Adipocyte (in vitro differentiated cells): ENCODE measurements around the gene THSD7B.

Experiments used
- DNase-seq: peaks from one replicate; pipeline ENCODE4 v3.0.0-alpha.2; 2015; ENCODE audit warnings: low read depth
- H3K27me3 ChIP-seq: replicated peaks from 2 replicates; pipeline ENCODE4 v1.7.0; 2013; ENCODE audit warnings: mild to moderate bottlenecking, low read length, moderate library complexity; ENCODE audit not compliant: control insufficient read depth, insufficient read depth
- H3K36me3 ChIP-seq: 2 replicates; pipeline ENCODE4 v1.7.0; 2013; ENCODE audit warnings: low read length, mild to moderate bottlenecking, moderate library complexity; ENCODE audit not compliant: control insufficient read depth, insufficient read depth, severe bottlenecking
- H3K4me1 ChIP-seq: 2 replicates; pipeline ENCODE4 v1.7.0; 2013; ENCODE audit warnings: mild to moderate bottlenecking, low read length, moderate library complexity; ENCODE audit not compliant: control insufficient read depth, insufficient read depth
- H3K4me3 ChIP-seq: 2 replicates; pipeline ENCODE4 v1.7.0; 2013; ENCODE audit warnings: mild to moderate bottlenecking, low read length, moderate library complexity
- H3K9ac ChIP-seq: 2 replicates; pipeline ENCODE4 v1.7.0; 2013; ENCODE audit warnings: mild to moderate bottlenecking, low read length, moderate library complexity
- H3K9me3 ChIP-seq: 2 replicates; pipeline ENCODE4 v1.7.0; 2013; ENCODE audit warnings: mild to moderate bottlenecking, low read length, moderate library complexity; ENCODE audit not compliant: control insufficient read depth

The THSD7B gene

DNA sequence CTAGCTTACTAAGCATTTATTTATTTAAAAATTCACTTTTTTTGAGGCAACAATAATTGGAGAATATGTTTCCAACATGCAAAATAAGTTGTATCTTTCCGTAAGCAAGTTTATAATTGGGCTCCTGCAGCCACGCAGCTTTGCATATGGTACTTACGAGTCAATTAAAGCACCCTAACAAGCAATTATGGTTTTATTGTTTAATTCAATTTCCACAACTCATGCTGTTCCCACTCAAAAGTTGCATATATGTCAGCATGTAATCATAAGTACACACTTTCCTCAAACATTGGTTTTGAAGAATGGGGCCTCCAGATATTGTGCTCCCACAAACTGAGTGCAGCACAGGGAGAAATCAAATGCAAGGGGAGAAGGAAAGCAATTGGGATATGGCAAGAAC, 613.8 kb downstream of the THSD7B start:
- DNase-seq = no peak
- no peaks in the 10 kb centered on the region for H3K36me3 ChIP-seq
- H3K9ac ChIP-seq = no peak overlapping the region
- H3K4me3 ChIP-seq = no peak overlapping the region
- no peaks in the 10 kb centered on the region for H3K27me3 ChIP-seq
- H3K4me1 ChIP-seq = no peaks in the 10 kb centered on the region
- peaks cover 4% of the 10 kb centered on the region for H3K9me3 ChIP-seq

DNA sequence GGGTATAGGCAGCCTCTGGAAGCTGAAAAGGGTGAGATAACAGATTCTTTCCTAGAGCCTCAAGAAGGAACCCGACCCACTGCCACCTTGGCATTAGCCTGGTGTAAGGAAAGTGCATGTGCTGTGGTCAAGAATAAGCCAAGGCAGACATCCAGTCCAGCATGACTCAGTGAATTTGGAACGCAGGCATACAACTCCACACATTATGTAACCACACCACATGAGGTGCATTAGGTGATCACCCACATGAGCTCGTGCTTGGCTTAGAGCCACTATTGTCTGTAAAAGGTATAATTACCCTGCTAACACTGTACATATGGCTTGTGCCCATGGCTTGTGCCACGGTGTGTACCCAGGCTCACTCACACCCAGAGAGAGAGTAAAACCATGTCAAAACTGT, 615.3 kb downstream of the THSD7B start:
- H3K27me3 ChIP-seq = no peaks in the 10 kb centered on the region
- no peak overlapping the region for H3K4me3 ChIP-seq
- H3K4me1 ChIP-seq = no peaks in the 10 kb centered on the region
- no peak for DNase-seq
- no peak overlapping the region for H3K9ac ChIP-seq
- no peaks in the 10 kb centered on the region for H3K36me3 ChIP-seq
- H3K9me3 ChIP-seq = peaks cover 4% of the 10 kb centered on the region

DNA sequence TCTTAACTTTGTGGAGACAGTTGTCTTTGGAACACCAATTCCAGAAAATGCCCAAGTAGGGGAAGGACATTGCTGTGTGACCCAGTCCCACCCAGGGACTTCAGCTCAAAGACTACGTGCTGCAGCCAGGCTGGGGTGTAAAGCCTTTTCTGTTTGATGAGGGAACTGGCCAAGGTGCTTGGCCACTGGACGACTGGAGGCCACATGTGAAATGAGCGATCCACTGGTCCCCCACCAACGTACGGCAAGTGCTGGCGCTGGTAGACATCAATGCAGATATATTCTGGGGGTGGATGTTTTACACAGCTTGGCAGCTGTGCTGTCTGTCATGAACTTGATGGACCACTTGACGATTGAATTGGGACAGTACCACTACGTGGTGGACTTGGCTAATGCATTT, 616.4 kb downstream of the THSD7B start:
- no peaks in the 10 kb centered on the region for H3K27me3 ChIP-seq
- no peaks in the 10 kb centered on the region for H3K4me1 ChIP-seq

DNA sequence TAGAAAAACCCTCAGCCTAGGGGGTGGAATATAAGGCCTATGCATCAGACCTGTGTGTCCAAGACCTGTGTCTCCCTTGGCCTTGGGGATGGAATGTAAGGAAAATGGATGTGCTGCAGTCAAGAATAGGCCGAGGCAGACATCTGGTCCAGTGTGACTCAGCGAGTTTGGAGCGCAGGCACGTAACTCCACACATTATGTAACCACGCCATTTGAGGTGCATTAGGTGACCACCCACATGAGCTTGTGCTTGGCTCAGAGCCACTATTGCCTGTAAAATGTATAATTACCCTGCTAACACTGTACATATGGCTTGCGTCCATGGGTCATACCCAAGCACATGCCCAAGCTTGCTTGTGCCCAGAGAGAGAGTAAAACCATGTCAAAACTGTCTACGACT, 618.0 kb downstream of the THSD7B start:
- Histone ChIP-seq H3K9me3 (peaks cover 4% of the 10 kb centered on the region), H3K4me3 (no peak overlapping the region), H3K4me1 (no peaks in the 10 kb centered on the region), H3K27me3 (no peaks in the 10 kb centered on the region), H3K9ac (no peak overlapping the region), H3K36me3 (no peaks in the 10 kb centered on the region)
- no peak for DNase-seq

More for the DNA sequence above, 616.4 kb downstream of the THSD7B start:
- no peak overlapping the region for H3K9ac ChIP-seq
- no peaks in the 10 kb centered on the region for H3K36me3 ChIP-seq
- peaks cover 4% of the 10 kb centered on the region for H3K9me3 ChIP-seq
- no peak for DNase-seq
- H3K4me3 ChIP-seq = no peak overlapping the region

DNA sequence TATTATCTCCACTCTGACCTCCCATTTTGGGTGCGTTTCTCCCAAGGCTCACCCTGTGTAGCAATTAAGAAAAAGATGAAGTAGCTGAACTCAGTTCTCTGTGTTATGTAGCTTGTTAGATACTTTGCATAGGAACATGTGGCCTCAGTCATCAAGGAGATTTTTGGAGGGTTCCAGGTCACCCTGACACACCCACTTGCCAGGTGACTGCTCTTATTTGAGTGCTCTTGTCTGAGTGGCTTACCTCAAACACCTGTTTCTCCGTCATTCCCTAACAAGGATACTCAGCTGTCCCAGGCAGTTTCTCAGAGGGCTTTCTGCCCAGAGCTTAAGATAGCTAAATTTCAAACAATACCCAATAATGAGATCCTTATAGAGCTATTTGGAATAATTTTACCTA, 621.7 kb downstream of the THSD7B start:
- H3K36me3 ChIP-seq = no peaks in the 10 kb centered on the region
- no peak overlapping the region for H3K9ac ChIP-seq

DNA sequence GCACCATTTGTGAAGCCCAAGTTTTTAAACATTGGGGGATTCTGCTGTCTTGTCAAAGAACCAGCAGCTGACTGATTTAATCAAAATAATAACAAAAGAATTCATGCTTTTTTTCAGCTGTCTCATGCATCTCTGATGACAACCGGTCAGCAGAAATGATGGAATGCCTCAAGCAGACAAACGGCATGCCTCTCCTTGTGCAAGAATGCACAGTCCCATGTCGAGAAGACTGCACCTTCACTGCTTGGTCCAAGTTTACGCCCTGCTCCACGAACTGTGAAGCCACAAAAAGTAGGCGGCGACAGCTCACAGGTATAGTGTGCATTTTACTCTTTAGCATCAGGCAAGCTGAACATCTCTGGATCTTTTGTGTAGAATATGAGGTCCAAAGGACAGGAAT, 640.2 kb downstream of the THSD7B start:
- no peaks in the 10 kb centered on the region for H3K27me3 ChIP-seq
- H3K9ac ChIP-seq = no peak overlapping the region
- H3K9me3 ChIP-seq = no peaks in the 10 kb centered on the region
- no peak overlapping the region for H3K4me3 ChIP-seq
- no peaks in the 10 kb centered on the region for H3K4me1 ChIP-seq
- no peak for DNase-seq
- H3K36me3 ChIP-seq = no peaks in the 10 kb centered on the region

More for the DNA sequence above, 621.7 kb downstream of the THSD7B start:
- no peak overlapping the region for H3K4me3 ChIP-seq
- H3K27me3 ChIP-seq = no peaks in the 10 kb centered on the region
- H3K9me3 ChIP-seq = peaks cover 4% of the 10 kb centered on the region
- H3K4me1 ChIP-seq = no peaks in the 10 kb centered on the region
- no peak for DNase-seq

DNA sequence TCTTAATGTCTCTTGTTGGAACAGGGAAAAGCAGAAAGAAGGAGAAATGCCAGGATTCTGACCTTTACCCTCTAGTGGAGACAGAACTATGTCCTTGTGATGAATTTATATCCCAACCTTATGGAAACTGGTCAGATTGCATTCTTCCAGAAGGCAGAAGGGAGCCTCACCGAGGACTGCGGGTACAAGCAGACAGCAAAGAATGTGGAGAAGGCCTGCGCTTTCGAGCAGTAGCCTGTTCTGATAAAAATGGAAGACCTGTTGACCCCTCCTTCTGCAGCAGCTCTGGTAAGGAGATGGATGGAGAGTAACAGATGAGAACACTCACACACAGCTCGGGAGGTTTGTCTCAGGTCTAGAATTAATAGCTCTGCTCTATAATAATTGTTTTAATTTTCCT, 646.2 kb downstream of the THSD7B start:
- H3K4me3 ChIP-seq = no peak overlapping the region
- H3K27me3 ChIP-seq = no peaks in the 10 kb centered on the region
- H3K9me3 ChIP-seq = no peaks in the 10 kb centered on the region
- no peaks in the 10 kb centered on the region for H3K36me3 ChIP-seq
- no peaks in the 10 kb centered on the region for H3K4me1 ChIP-seq
- H3K9ac ChIP-seq = no peak overlapping the region
- DNase-seq = no peak

DNA sequence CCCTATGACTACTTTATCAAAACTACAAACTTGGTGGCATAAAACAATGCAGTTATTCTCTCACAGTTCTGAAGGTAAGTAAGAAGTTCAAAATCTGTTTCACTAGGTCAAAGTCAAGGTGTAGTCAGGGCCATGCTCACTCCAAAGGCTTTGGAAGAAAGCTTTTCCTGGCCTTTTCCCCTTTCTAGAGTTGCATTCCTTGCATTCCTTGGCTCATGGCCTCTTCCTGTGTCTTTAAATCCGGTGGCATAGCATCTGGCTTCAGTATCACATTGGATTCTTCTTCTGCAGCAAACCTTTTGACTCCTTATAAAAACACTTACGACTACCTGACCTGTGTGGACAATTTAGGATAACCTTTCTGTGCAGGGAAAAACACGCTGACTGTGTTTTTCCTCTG, 655.4 kb downstream of the THSD7B start:
- H3K4me3 ChIP-seq = no peak overlapping the region
- no peak for DNase-seq
- H3K36me3 ChIP-seq = no peaks in the 10 kb centered on the region

DNA sequence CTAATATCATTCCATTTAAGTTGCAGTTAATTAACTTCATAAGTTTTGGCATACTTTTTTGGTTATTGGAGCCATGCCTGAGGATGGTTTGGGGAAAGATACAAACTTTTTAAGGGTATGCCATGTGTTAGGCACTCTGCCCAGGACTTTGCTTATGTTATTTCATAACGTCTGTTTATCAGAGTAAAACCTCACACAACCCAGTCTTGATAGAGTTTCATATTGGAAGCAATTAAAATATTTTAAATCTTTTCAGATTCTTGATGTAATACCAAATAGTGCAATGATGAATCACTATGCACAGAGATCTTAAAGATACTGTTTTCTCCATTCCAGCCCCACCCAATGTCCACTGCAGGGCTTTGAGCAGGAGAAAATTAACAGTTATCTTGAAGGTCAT, 669.8 kb downstream of the THSD7B start:
- Histone ChIP-seq H3K4me1 (peaks cover 13% of the 10 kb centered on the region), H3K36me3 (no peaks in the 10 kb centered on the region), H3K9me3 (no peaks in the 10 kb centered on the region), H3K27me3 (no peaks in the 10 kb centered on the region), H3K9ac (peak overlapping the region; percentile 27), H3K4me3 (no peak overlapping the region)
- peak; percentile 14 for DNase-seq

More for the DNA sequence above, 655.4 kb downstream of the THSD7B start:
- Histone ChIP-seq H3K9ac (no peak overlapping the region), H3K4me1 (no peaks in the 10 kb centered on the region), H3K9me3 (no peaks in the 10 kb centered on the region), H3K27me3 (no peaks in the 10 kb centered on the region)

DNA sequence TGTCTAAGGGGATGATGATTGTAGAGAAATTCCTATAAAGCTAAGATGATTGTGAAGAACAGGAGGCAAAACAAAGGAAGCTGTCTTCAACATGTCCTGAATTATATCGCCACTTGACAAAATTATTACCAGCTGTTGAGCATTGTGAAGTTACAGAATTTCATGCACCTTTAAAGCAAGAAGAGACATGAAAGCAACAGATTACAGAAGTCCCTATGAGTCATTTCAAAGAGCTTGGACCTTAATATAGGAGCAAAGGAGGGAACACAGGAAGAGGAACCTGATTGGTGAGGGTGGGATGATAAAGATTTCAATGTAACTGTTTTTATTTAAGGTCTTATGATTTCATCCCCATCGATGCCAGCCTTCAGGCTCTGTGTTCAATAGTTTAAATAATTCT, 672.0 kb downstream of the THSD7B start:
- H3K4me3 ChIP-seq = no peak overlapping the region
- no peaks in the 10 kb centered on the region for H3K27me3 ChIP-seq
- no peaks in the 10 kb centered on the region for H3K36me3 ChIP-seq
- no peak overlapping the region for H3K9ac ChIP-seq
- DNase-seq = no peak
- H3K4me1 ChIP-seq = peaks cover 13% of the 10 kb centered on the region
- no peaks in the 10 kb centered on the region for H3K9me3 ChIP-seq

DNA sequence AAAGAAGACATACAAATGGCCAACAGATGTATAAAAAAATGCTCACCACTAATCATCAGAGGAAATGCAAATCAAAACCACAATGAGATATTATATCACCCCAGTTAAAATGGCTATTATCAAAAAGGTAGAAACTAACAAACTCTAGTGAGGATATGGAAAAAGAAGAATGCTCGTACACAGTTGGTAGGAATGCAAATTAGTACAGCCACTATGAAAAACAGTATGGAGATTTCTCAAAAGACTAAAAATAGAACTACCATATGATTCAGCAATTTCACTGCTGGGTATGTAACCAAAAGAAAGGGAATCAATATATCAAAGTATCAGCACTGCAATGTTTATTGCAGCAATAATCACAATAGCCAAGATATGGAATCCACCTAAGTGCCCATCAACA, 679.6 kb downstream of the THSD7B start:
- Histone ChIP-seq H3K4me3 (no peak overlapping the region), H3K4me1 (no peaks in the 10 kb centered on the region), H3K27me3 (no peaks in the 10 kb centered on the region), H3K9ac (no peak overlapping the region), H3K36me3 (no peaks in the 10 kb centered on the region), H3K9me3 (peaks cover 6% of the 10 kb centered on the region)
- DNase-seq = no peak

DNA sequence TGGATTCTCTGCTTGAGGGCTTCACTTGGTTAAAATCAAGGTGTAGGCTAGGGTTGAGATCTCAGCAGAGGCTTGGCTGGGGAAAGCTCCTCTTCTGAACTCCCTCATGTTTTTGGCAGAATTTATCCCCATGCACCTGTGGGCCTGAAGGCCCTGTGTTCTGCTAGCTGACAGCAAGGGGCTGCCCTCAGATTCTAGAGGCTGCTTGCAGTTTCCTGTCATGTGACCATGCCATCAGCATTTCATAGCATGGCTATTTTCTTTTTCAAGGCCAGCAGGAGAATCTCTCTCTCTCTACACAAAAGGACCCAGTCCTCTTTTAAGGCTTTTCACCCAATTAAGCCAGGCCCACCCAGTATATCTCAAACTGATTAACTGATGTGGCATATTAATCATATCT, 684.1 kb downstream of the THSD7B start:
- Histone ChIP-seq H3K27me3 (no peaks in the 10 kb centered on the region), H3K36me3 (no peaks in the 10 kb centered on the region), H3K9ac (no peak overlapping the region), H3K9me3 (peaks cover 6% of the 10 kb centered on the region), H3K4me1 (no peaks in the 10 kb centered on the region), H3K4me3 (no peak overlapping the region)
- DNase-seq = no peak
